ENCODE measurements around the gene SLC7A1.

SLC7A1 gene

DNA sequence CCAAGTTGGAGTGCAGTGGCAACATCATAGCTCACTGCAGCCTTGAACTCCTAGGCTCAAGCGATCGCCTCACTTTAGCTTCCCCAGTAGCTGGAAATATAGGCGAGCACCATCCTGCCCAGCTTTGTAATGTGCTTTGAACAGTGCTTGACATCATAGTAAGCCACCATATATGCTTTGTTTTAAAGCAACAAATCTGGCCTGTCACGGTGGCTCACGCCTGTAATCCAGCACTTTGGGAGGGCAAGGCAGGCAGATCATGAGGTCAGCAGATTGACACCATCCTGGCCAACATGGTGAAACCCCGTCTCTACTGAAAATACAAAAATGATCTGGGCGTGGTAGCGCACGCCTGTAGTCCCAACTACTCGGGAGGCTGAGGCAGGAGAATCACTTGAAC is 1.8 kb upstream of the SLC7A1 start:
- H3K4me3 ChIP-seq (ENCODE audit: low read depth, low read length), result no peak overlapping the region
- peaks cover 16% of the 10 kb centered on the region for H3K79me1 ChIP-seq (ENCODE audit: low read length)
- H3K4ac ChIP-seq (ENCODE audit: low read depth, low read length), result no peak overlapping the region
- H4K91ac ChIP-seq (ENCODE audit: low read depth, low read length), result no peak overlapping the region
- peaks cover 17% of the 10 kb centered on the region for H3K79me2 ChIP-seq (ENCODE audit: control insufficient read depth, insufficient read depth, low read length, poor library complexity)
- no peak overlapping the region for H2AFZ ChIP-seq (ENCODE audit: insufficient read depth, low read length, poor library complexity)
- H2BK120ac ChIP-seq (ENCODE audit: insufficient read depth, low read length, poor library complexity), result no peak overlapping the region
- no peak overlapping the region for H3K14ac ChIP-seq (ENCODE audit: low read length)
- H3K36me3 ChIP-seq (ENCODE audit: control insufficient read depth in 1 of 2, insufficient read depth in 2 of 2, low read length in 2 of 2), result no peaks in the 10 kb centered on the region
- H2AK5ac ChIP-seq (ENCODE audit: low read length), result no peak overlapping the region
- no peak overlapping the region for H3K4me2 ChIP-seq (ENCODE audit: low read length)
- H3K9me3 ChIP-seq (ENCODE audit: insufficient read depth, low read depth, low read length), result no peaks in the 10 kb centered on the region
- H3K27me3 ChIP-seq (ENCODE audit: insufficient read depth, low read length), result no peaks in the 10 kb centered on the region
- no peak overlapping the region for H3K27ac ChIP-seq (ENCODE audit: low read depth, low read length)
- no peak overlapping the region for H2BK12ac ChIP-seq (ENCODE audit: low read length)
- WGBS (ENCODE audit: extremely low coverage, insufficient coverage, insufficient read length), result no CpG with 5 or more reads among the region's 10 CpGs
- H3K4me1 ChIP-seq (ENCODE audit: control insufficient read depth in 1 of 2, insufficient read depth in 2 of 2, low read length in 2 of 2), result peaks cover 5 to 9% of the 10 kb centered on the region in 2 experiments
- H3K23ac ChIP-seq (ENCODE audit: low read length), result no peak overlapping the region
- no peak overlapping the region for H3K18ac ChIP-seq (ENCODE audit: low read length)
- no peak overlapping the region for H4K12ac ChIP-seq (ENCODE audit: low read depth, low read length)
- H2BK5ac ChIP-seq (ENCODE audit: low read depth, low read length, poor library complexity), result no peak overlapping the region
- no peak overlapping the region for H4K8ac ChIP-seq (ENCODE audit: low read depth, low read length)
- no peak for DNase-seq
- H3K9ac ChIP-seq (ENCODE audit: low read length), result no peak overlapping the region

DNA sequence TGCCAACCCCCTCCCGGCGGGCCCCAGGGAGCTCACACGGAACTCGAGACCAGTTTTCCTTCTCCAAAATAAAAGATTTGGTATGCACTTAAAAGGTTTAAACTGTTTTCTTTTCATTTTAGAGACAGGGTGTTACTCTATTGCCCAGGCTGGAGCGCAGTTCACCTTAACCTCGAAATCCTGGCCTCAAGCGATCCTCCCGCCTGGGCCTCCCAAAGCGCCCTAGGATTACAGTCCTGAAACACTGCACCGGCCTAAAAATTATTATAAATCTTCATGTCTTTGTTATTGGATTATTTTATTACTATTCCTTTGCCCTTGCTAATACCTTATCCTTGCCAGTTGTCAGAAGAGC is 553 bp upstream of the SLC7A1 start:
- Histone ChIP-seq H3K4me2 (ENCODE audit: low read length) (peak overlapping the region; percentile 68), H3K27ac (ENCODE audit: low read depth, low read length) (no peak overlapping the region), H3K9ac (ENCODE audit: low read length) (peak overlapping the region; percentile 6), H4K8ac (ENCODE audit: low read depth, low read length) (peak overlapping the region; percentile 73), H3K36me3 (ENCODE audit: control insufficient read depth in 1 of 2, insufficient read depth in 2 of 2, low read length in 2 of 2) (no peaks in the 10 kb centered on the region), H3K4ac (ENCODE audit: low read depth, low read length) (no peak overlapping the region), H3K27me3 (ENCODE audit: insufficient read depth, low read length) (no peaks in the 10 kb centered on the region), H2BK12ac (ENCODE audit: low read length) (no peak overlapping the region), H3K4me3 (ENCODE audit: low read depth, low read length) (peak overlapping the region; percentile 67), H4K91ac (ENCODE audit: low read depth, low read length) (peak overlapping the region; percentile 60), H3K23ac (ENCODE audit: low read length) (no peak overlapping the region), H3K4me1 (ENCODE audit: control insufficient read depth in 1 of 2, insufficient read depth in 2 of 2, low read length in 2 of 2) (peaks cover 9 to 10% of the 10 kb centered on the region in 2 experiments), H2AFZ (ENCODE audit: insufficient read depth, low read length, poor library complexity) (peak overlapping the region; percentile 88), H2AK5ac (ENCODE audit: low read length) (no peak overlapping the region), H3K79me1 (ENCODE audit: low read length) (peaks cover 16% of the 10 kb centered on the region), H3K14ac (ENCODE audit: low read length) (peak overlapping the region; percentile 85), H3K18ac (ENCODE audit: low read length) (peak overlapping the region; percentile 84), H3K9me3 (ENCODE audit: insufficient read depth, low read depth, low read length) (no peaks in the 10 kb centered on the region), H2BK5ac (ENCODE audit: low read depth, low read length, poor library complexity) (peak overlapping the region; percentile 25), H3K79me2 (ENCODE audit: control insufficient read depth, insufficient read depth, low read length, poor library complexity) (peaks cover 17% of the 10 kb centered on the region), H2BK120ac (ENCODE audit: insufficient read depth, low read length, poor library complexity) (peak overlapping the region; percentile 40), H4K12ac (ENCODE audit: low read depth, low read length) (peak overlapping the region; percentile 71)
- WGBS (ENCODE audit: extremely low coverage, insufficient coverage, insufficient read length), result no CpG with 5 or more reads among the region's 10 CpGs
- no peak for DNase-seq

DNA sequence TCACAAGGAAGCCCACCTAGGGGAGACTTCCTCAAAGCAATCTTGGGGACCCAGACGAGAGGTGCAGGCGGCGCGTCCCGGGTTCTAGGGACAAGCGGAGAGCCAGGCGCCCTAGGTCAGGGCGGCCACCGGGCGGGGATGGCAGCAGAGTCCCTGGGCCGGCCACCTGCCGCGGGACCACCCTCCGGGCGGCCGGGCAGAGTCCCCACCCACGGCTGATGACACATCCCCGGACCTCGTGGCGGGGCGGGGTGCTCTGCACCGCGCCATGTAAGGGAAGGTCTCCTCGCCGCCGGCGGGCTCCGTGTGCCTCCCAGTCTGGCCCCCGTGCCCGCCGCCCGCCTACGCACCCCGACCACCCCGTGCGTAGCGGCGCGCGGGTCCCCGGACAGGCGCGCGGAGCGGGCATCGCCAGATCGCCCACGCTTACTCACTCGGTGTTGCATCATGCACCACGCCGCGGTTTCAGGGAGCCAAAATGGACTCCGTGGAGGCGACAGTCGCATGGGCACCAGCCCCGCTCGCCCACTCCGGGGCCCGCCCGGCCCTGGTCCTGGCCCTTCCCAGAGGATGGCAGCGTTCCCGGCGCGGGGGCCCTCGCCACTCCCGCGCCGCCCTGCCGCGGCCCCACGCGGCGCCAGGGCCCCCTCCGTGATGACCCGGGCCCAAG is 643 bp downstream of the SLC7A1 start:
- peak overlapping the region; percentile 71 for H2BK5ac ChIP-seq (ENCODE audit: low read depth, low read length, poor library complexity)
- H3K18ac ChIP-seq (ENCODE audit: low read length), result peak overlapping the region; percentile 96
- H3K4me1 ChIP-seq (ENCODE audit: control insufficient read depth in 1 of 2, insufficient read depth in 2 of 2, low read length in 2 of 2), result peaks cover 9 to 13% of the 10 kb centered on the region in 2 experiments
- peak overlapping the region; percentile 77 for H2AFZ ChIP-seq (ENCODE audit: insufficient read depth, low read length, poor library complexity)
- WGBS (ENCODE audit: extremely low coverage, insufficient coverage, insufficient read length), result no CpG with 5 or more reads among the region's 75 CpGs
- H4K91ac ChIP-seq (ENCODE audit: low read depth, low read length), result peak overlapping the region; percentile 86
- H3K79me2 ChIP-seq (ENCODE audit: control insufficient read depth, insufficient read depth, low read length, poor library complexity), result peaks cover 17% of the 10 kb centered on the region
- peak overlapping the region; percentile 86 for H2BK120ac ChIP-seq (ENCODE audit: insufficient read depth, low read length, poor library complexity)
- peak overlapping the region; percentile 29 for H4K12ac ChIP-seq (ENCODE audit: low read depth, low read length)
- peak; percentile 70 to 83 for DNase-seq
- H3K36me3 ChIP-seq (ENCODE audit: control insufficient read depth in 1 of 2, insufficient read depth in 2 of 2, low read length in 2 of 2), result no peaks in the 10 kb centered on the region
- H3K79me1 ChIP-seq (ENCODE audit: low read length), result peaks cover 16% of the 10 kb centered on the region
- H2AK5ac ChIP-seq (ENCODE audit: low read length), result peak overlapping the region; percentile 61
- H3K9ac ChIP-seq (ENCODE audit: low read length), result peak overlapping the region; percentile 82
- H3K4me3 ChIP-seq (ENCODE audit: low read depth, low read length), result peak overlapping the region; percentile 81
- H2BK12ac ChIP-seq (ENCODE audit: low read length), result peak overlapping the region; percentile 63
- H3K9me3 ChIP-seq (ENCODE audit: insufficient read depth, low read depth, low read length), result no peaks in the 10 kb centered on the region
- peak overlapping the region; percentile 43 for H4K8ac ChIP-seq (ENCODE audit: low read depth, low read length)
- H3K14ac ChIP-seq (ENCODE audit: low read length), result peak overlapping the region; percentile 72
- peak overlapping the region; percentile 73 for H3K4ac ChIP-seq (ENCODE audit: low read depth, low read length)
- H3K23ac ChIP-seq (ENCODE audit: low read length), result no peak overlapping the region
- H3K27ac ChIP-seq (ENCODE audit: low read depth, low read length), result peak overlapping the region; percentile 73
- H3K4me2 ChIP-seq (ENCODE audit: low read length), result peak overlapping the region; percentile 64
- no peaks in the 10 kb centered on the region for H3K27me3 ChIP-seq (ENCODE audit: insufficient read depth, low read length)

DNA sequence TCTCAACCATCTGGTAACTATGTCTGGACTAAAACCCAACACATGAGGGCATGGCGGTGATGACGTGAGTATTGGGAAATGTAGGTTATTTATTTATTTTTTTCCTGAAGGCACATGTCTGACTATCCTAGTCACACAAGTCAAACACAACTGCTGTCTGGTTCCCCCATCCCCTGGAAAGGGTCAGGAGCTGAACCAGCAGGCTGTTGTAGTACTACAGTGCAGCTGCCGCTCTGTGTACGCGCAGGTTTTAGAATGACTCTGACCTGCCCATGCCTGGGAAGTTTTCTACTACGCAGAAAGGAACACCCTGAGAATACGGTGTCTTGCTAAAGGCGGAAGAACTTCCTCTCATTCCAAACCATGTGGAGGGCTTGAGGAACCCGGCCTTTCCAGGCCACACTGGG is 1.2 kb downstream of the SLC7A1 start:
- Histone ChIP-seq H4K91ac (ENCODE audit: low read depth, low read length) (peak overlapping the region; percentile 86), H3K4me2 (ENCODE audit: low read length) (peak overlapping the region; percentile 64), H3K23ac (ENCODE audit: low read length) (no peak overlapping the region), H3K27ac (ENCODE audit: low read depth, low read length) (peak overlapping the region; percentile 73), H2BK120ac (ENCODE audit: insufficient read depth, low read length, poor library complexity) (peak overlapping the region; percentile 86), H3K4ac (ENCODE audit: low read depth, low read length) (peak overlapping the region; percentile 26), H3K36me3 (ENCODE audit: control insufficient read depth in 1 of 2, insufficient read depth in 2 of 2, low read length in 2 of 2) (peaks cover 0 to 2% of the 10 kb centered on the region in 2 experiments), H2AFZ (ENCODE audit: insufficient read depth, low read length, poor library complexity) (no peak overlapping the region), H4K8ac (ENCODE audit: low read depth, low read length) (peak overlapping the region; percentile 43), H3K79me1 (ENCODE audit: low read length) (peaks cover 16% of the 10 kb centered on the region), H4K12ac (ENCODE audit: low read depth, low read length) (peak overlapping the region; percentile 29), H3K79me2 (ENCODE audit: control insufficient read depth, insufficient read depth, low read length, poor library complexity) (peaks cover 22% of the 10 kb centered on the region), H2BK12ac (ENCODE audit: low read length) (peak overlapping the region; percentile 37), H3K4me1 (ENCODE audit: control insufficient read depth in 1 of 2, insufficient read depth in 2 of 2, low read length in 2 of 2) (peaks cover 12 to 16% of the 10 kb centered on the region in 2 experiments), H2BK5ac (ENCODE audit: low read depth, low read length, poor library complexity) (peak overlapping the region; percentile 71), H3K14ac (ENCODE audit: low read length) (peak overlapping the region; percentile 72), H3K9ac (ENCODE audit: low read length) (peak overlapping the region; percentile 69), H3K27me3 (ENCODE audit: insufficient read depth, low read length) (no peaks in the 10 kb centered on the region), H3K9me3 (ENCODE audit: insufficient read depth, low read depth, low read length) (peaks cover under 1% of the 10 kb centered on the region), H3K4me3 (ENCODE audit: low read depth, low read length) (peak overlapping the region; percentile 81), H2AK5ac (ENCODE audit: low read length) (peak overlapping the region; percentile 61), H3K18ac (ENCODE audit: low read length) (peak overlapping the region; percentile 96)
- no CpG with 5 or more reads among the region's 9 CpGs for WGBS (ENCODE audit: extremely low coverage, insufficient coverage, insufficient read length)
- peak; percentile 98 to 99 for DNase-seq

All from trophoblast cell (in vitro differentiated cells and primary cell).